GM19239 (cell line): Measurements from ENCODE around the gene AATK.

Experiments
- DNase-seq: peaks from one replicate; pipeline ENCODE4 v3.0.0; 2011; ENCODE audit warnings: low spot score; ENCODE audit not compliant: insufficient read length
- FAIRE-seq: peaks from 2 replicates; lab custom pipeline; 2011; peaks lifted over from hg19 to GRCh38; lab: Jason Lieb, UNC

Gene AATK, protein sequence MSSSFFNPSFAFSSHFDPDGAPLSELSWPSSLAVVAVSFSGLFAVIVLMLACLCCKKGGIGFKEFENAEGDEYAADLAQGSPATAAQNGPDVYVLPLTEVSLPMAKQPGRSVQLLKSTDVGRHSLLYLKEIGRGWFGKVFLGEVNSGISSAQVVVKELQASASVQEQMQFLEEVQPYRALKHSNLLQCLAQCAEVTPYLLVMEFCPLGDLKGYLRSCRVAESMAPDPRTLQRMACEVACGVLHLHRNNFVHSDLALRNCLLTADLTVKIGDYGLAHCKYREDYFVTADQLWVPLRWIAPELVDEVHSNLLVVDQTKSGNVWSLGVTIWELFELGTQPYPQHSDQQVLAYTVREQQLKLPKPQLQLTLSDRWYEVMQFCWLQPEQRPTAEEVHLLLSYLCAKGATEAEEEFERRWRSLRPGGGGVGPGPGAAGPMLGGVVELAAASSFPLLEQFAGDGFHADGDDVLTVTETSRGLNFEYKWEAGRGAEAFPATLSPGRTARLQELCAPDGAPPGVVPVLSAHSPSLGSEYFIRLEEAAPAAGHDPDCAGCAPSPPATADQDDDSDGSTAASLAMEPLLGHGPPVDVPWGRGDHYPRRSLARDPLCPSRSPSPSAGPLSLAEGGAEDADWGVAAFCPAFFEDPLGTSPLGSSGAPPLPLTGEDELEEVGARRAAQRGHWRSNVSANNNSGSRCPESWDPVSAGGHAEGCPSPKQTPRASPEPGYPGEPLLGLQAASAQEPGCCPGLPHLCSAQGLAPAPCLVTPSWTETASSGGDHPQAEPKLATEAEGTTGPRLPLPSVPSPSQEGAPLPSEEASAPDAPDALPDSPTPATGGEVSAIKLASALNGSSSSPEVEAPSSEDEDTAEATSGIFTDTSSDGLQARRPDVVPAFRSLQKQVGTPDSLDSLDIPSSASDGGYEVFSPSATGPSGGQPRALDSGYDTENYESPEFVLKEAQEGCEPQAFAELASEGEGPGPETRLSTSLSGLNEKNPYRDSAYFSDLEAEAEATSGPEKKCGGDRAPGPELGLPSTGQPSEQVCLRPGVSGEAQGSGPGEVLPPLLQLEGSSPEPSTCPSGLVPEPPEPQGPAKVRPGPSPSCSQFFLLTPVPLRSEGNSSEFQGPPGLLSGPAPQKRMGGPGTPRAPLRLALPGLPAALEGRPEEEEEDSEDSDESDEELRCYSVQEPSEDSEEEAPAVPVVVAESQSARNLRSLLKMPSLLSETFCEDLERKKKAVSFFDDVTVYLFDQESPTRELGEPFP (N-terminal part only)

DNA sequence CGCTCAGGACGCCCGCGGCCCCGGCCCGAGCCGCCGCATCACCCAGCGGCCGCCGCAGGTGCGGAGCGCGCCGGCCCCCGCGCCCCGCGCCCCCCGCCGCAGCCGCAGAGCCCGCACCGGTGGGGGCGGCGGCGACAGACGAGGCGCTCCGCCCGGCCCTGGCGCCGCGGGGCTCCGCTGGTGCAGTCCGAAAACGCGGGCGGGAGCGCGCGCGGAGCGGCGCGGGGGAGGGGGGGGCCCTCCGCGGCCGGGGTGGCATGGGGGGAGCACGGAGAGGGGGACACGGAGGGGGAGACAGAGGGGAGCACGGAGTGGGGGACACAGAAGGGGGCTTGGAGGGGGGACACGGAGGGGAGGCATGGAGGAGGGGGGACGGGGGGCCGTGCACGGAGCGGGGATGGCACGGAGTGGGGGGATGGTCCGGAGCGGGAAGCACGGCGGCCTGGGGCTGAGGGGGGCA, at the start of gene AATK:
TSS of gene AATK (minus strand) at position 189 of the 460 bp plus-strand sequence. CDS start 229 bp downstream, outside the sequence.
- no peak for FAIRE-seq
- no peak for DNase-seq

GRCh38 chr17:81213978-81214377, 48.0 kb upstream of the AATK start:
- no peak for DNase-seq

GRCh38 chr17:81212365-81212764, 46.3 kb upstream of the AATK start:
- DNase-seq (no peak), FAIRE-seq (no peak)

More at GRCh38 chr17:81213978-81214377, 48.0 kb upstream of the AATK start:
- FAIRE-seq, result no peak

- no peak for DNase-seq
- no peak for FAIRE-seq
Measured at GRCh38 chr17:81210868-81211267, 44.8 kb upstream of the AATK start.

GRCh38 chr17:81210466-81210865, 44.4 kb upstream of the AATK start:
- FAIRE-seq (no peak), DNase-seq (no peak)

- FAIRE-seq (no peak), DNase-seq (no peak)
Measured at GRCh38 chr17:81209141-81209540, 43.1 kb upstream of the AATK start.

DNA sequence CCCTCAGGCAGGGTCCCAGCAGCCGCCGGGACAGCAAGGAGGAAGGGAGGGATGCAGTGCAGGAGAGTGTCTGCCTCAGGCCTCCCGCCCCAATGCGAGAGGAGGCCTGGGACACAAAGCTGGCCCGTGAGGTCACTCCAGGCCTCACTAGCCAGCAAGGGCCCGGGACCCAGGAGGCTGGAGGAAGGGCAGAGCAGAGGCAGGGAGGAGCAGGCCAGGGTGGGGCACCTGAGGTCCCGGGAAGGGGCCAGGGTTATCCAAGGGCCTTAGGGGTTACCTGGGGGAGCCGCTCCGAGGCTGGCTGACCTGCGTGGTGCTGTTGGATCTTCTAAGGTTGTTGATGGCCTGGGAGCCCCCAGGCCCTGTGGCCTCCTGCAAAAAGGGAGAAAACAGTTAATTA, 42.6 kb upstream of the AATK start:
- no peak for DNase-seq
- no peak for FAIRE-seq

DNA sequence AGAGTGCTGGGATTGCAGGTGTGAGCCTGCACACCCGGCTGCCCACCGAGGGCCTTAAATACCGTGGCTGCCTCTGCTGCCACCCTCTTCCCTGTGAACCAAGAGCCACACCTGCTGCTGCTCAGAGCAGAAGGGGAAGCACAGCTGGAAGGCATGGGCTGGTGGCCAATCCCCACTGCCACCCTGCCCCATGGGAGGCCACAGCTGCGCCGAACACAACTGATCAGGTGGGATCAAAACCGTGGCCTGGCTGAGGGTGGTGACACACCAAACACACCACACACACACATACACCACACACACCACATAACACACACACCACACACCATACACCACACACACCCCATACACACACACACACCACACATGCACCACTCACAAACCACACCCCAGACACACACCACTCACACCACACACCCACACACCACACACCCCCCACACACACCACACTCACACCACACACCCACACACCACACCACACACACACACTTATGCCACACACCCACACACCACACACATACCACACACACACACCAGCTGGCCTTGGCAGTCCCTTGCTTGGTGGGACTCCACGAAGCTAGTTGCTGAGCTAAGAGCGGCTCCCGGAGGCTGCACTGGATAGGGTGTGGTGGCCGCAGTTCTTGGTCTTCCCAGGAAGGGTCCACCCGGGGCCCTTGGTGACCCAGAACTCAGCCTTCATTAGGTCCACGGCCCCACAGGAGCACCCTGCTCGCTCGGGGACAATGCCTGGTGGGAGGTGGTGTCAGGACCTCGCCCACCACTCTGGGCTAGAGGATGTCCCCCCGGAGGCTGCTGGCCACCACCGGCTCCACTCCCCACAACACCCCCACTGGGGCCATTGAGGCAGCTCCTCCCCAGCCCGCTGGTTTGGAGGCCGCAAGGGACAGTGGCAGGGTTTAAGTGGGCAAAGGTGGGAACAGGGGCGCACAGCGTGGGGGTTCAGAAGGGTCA, 41.9 kb upstream of the AATK start:
- no peak for FAIRE-seq
- no peak for DNase-seq

DNA sequence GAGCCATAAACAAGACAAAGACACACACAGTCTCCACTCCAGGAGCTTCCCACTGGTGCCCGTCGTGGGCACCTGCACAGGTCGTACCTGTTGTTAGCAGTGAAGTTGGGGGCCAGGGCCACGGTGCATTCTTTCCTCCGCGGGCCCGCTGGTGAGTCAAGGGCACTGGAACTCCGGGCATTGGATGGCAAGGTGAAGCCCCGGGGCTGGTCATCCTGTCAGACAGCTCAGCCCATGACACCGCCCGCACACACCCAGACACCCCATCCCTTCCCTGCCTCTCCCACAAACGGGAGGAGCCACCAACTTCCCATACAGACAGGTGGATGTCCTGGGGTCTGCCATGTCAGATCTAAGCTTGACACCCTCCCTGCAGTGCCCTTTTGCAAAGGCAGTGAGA, 40.6 kb upstream of the AATK start:
- no peak for FAIRE-seq
- no peak for DNase-seq

DNA sequence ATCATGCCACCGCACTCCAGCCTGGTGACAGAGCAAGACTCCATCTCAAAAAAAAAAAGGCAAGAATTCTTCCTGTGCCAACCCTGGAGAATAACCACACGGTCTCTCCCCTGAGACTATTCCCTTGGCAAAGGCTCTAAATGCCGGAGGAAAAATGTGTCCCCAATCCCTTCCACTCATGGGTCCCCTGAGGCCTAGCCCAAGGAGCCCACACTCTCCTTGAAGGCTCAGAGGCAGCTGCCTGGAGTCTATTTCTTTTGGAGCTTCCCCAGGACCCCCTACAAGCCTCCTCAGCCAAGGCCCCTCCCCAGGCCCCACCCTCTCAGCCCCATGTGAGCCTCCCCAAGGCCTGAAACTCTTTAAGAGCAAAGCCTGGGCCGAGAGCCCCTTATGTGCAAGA, 40.1 kb upstream of the AATK start:
- FAIRE-seq, result no peak

GRCh38 chr17:81204578-81204977, 38.6 kb upstream of the AATK start:
- FAIRE-seq (no peak), DNase-seq (no peak)

More for the DNA sequence above, 40.1 kb upstream of the AATK start:
- no peak for DNase-seq

GRCh38 chr17:81203136-81203535, 37.1 kb upstream of the AATK start:
- DNase-seq (no peak), FAIRE-seq (no peak)

DNA sequence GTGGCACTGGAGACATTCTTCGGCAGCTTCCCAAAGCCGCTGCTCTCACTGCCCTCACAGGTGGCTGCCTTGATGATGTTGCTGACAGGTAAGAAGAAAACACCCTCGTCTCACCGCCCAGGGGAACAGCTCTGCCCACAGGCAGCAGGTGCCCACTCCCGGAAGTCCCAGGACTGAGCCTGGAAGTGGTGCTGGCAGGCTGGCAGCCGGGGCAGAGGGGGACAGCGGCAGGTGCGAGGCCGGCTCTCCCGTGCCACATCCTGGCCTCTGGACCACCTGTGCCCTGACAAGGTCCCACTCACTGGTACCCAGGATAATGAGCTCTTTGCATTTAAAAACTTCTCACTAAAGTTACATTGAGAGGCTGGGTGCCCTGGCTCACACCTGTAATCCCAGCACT, 36.3 kb upstream of the AATK start:
- no peak for FAIRE-seq
- no peak for DNase-seq

GRCh38 chr17:81200695-81201580, 34.9 kb upstream of the AATK start:
- DNase-seq (peak; percentile 74), FAIRE-seq (no peak)

DNA sequence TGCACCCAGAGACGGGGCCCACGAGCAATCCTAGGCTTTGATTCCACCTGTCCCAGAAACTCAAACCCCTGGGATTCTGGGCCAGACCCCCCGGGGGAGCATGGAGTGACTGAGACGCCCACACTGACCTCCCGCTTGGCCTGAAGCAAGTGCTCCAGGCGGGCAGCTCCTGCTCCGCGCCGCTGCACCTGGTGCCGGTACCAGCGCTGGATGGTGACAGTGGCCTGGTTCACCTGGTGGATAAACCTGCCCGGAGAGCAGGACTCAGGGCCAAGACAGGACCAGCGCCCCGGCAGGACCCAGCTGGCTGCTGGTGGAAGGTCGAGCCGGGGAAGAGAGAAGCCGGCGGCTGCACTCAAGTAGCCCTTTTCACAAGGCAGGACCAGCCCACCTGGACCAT, 34.2 kb upstream of the AATK start:
- DNase-seq (no peak), FAIRE-seq (no peak)

GRCh38 chr17:81199482-81199830, 33.4 kb upstream of the AATK start:
- no peak for DNase-seq
- FAIRE-seq, result no peak

DNA sequence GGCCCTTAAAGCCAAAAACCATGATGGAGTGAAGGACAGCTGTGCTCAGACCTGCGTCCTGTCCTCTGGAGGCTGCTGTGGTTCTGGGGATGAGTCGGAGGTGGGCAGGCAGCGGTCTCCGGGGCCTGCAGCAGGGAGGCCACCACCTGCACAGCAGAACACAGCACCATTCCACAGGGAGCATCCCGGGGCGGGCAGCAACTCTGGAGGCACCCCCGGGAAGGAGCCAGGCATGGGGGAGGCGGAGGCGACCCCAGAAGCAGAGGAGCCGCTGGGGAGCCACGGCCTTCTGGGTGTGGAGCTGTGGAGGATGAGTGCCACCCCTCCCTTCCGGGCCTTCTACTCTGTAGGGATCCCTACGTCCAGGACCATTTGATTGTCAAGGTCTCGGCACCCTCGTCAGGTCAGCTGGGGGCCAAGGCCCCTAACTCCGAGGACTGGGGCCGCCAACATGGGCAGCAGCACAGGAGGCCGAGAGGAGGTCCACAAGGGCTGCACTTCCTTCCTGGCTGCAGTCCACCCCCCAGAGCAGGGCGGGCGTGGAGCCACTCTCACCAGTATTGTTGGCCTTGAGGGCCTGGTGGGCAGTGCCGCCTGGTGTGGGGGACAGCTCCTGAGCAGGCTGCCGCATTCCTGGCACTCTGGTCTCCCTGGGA, 32.9 kb upstream of the AATK start:
- FAIRE-seq (no peak), DNase-seq (no peak)
